ENCODE data around the gene MDFIC.

The MDFIC gene

GRCh38 chr7:114997487-114998404 lies 75.9 kb downstream of the MDFIC start:
- no peak for DNase-seq (ENCODE audit: low read depth)

- DNase-seq (ENCODE audit: low read depth) = no peak
Measured at GRCh38 chr7:115004121-115004520, 82.2 kb downstream of the MDFIC start.

GRCh38 chr7:115005251-115005650 lies 83.4 kb downstream of the MDFIC start:
- no peak for DNase-seq (ENCODE audit: low read depth)

- DNase-seq (ENCODE audit: low read depth) = no peak
Measured at GRCh38 chr7:115005953-115006352, 84.1 kb downstream of the MDFIC start.

- DNase-seq (ENCODE audit: low read depth) = no peak
Measured at GRCh38 chr7:115007751-115008150, 85.9 kb downstream of the MDFIC start.

- DNase-seq (ENCODE audit: low read depth) = no peak
Measured at GRCh38 chr7:115008465-115009114, 86.7 kb downstream of the MDFIC start.

- no peak for DNase-seq (ENCODE audit: low read depth)
Measured at GRCh38 chr7:115009139-115009538, 87.2 kb downstream of the MDFIC start.

- no peak for DNase-seq (ENCODE audit: low read depth)
Measured at GRCh38 chr7:115009736-115010440, 88.0 kb downstream of the MDFIC start.

- DNase-seq (ENCODE audit: low read depth) = no peak
Measured at GRCh38 chr7:115010441-115010820, 88.5 kb downstream of the MDFIC start.

- no peak for DNase-seq (ENCODE audit: low read depth)
Measured at GRCh38 chr7:115013886-115014285, 92.0 kb downstream of the MDFIC start.

GRCh38 chr7:115014794-115015193 lies 92.9 kb downstream of the MDFIC start:
- no peak for DNase-seq (ENCODE audit: low read depth)

GRCh38 chr7:115015619-115016018 lies 93.7 kb downstream of the MDFIC start:
- no peak for DNase-seq (ENCODE audit: low read depth)

- no peak for DNase-seq (ENCODE audit: low read depth)
Measured at GRCh38 chr7:115019882-115020605, 98.2 kb downstream of the MDFIC start.

GRCh38 chr7:115023219-115023618 lies 101.3 kb downstream of the MDFIC start:
- no peak for DNase-seq (ENCODE audit: low read depth)

GRCh38 chr7:115024276-115024675 lies 102.4 kb downstream of the MDFIC start:
- no peak for DNase-seq (ENCODE audit: low read depth)

- no peak for DNase-seq (ENCODE audit: low read depth)
Measured at GRCh38 chr7:115032715-115033703, 111.1 kb downstream of the MDFIC start.

GRCh38 chr7:115033917-115034459 lies 112.1 kb downstream of the MDFIC start:
- DNase-seq (ENCODE audit: low read depth) = no peak

GRCh38 chr7:115034515-115034914 lies 112.6 kb downstream of the MDFIC start:
- DNase-seq (ENCODE audit: low read depth) = no peak

- DNase-seq (ENCODE audit: low read depth) = no peak
Measured at GRCh38 chr7:115037128-115037802, 115.4 kb downstream of the MDFIC start.

- no peak for DNase-seq (ENCODE audit: low read depth)
Measured at GRCh38 chr7:115038158-115038557, 116.3 kb downstream of the MDFIC start.
